H1 (cell line): ENCODE measurements around the gene NEK10. TPM values are rescaled to one million over a fixed set of nuclear protein-coding genes. Genes with fewer than 3 reads are reported as not detected.

Experiments used
- ATF3 ChIP-seq: IDR thresholded peaks from 2 replicates; pipeline ENCODE4 v1.6.1; 2011; ENCODE audit warnings: low read depth, mild to moderate bottlenecking, low read length; ENCODE audit not compliant: insufficient read depth
- CTBP2 ChIP-seq: IDR thresholded peaks from 2 replicates; pipeline ENCODE4 v1.7.0; 2011; ENCODE audit warnings: borderline replicate concordance, mild to moderate bottlenecking, moderate library complexity, mixed read lengths, low read length; ENCODE audit not compliant: insufficient read depth, insufficient read length
- MAX ChIP-seq: IDR thresholded peaks from 2 replicates; pipeline ENCODE4 v1.6.1; 2012; ENCODE audit warnings: inconsistent platforms
- USF2 ChIP-seq: IDR thresholded peaks from 2 replicates; pipeline ENCODE4 v1.6.1; 2011; ENCODE audit warnings: low read length, improper control_type of control experiment
- ZNF274 ChIP-seq: IDR thresholded peaks from 2 replicates; pipeline ENCODE4 v1.7.0; 2012; ENCODE audit warnings: low read length, borderline replicate concordance; ENCODE audit errors: extremely low read depth
- polyA plus RNA-seq, 7 experiments: library from polyadenylated mRNA; depleted of rRNA in 3 of 7; stranded (reverse) in 5 of 7; unstranded in 2 of 7; fragments of >200 nt in 5 of 7; fragments of 200-250 nt in 2 of 7; gene quantifications; 1 replicate in 5 of 7; 2 replicates in 1 of 7; 4 replicates in 1 of 7; pipeline versions ENCODE4 v1.2.1 to v1.2.3, GENCODE V29; 2011 to 2013; ENCODE audit warnings: missing spikeins in 2 of 7, mixed read lengths in 2 of 7
- total RNA-seq: library from RNA; stranded (reverse); fragmentation: NEBNext Ultra II Directional; extraction: Animal tissue kit (Norgen Biotek cat#: 25700); gene quantifications from 2 replicates; pipeline ENCODE4 v1.2.1, GENCODE V29; 2021

NEK10 gene
- total and polyA plus RNA-seq, 2 of the 8 experiments (the other 6 are each of a cell fraction or from before 2014, with no cell fraction given), result 0.18 to 0.50 TPM

GRCh38 chr3:27354588-27355203 lies 14.5 kb downstream of the NEK10 start (continued):
- TF ChIP-seq MAX (no peak), CTBP2 (no peak), ATF3 (no peak), USF2 (no peak), ZNF274 (no peak)
